ENCODE results near the gene CCR5AS.

The CCR5AS gene

DNA sequence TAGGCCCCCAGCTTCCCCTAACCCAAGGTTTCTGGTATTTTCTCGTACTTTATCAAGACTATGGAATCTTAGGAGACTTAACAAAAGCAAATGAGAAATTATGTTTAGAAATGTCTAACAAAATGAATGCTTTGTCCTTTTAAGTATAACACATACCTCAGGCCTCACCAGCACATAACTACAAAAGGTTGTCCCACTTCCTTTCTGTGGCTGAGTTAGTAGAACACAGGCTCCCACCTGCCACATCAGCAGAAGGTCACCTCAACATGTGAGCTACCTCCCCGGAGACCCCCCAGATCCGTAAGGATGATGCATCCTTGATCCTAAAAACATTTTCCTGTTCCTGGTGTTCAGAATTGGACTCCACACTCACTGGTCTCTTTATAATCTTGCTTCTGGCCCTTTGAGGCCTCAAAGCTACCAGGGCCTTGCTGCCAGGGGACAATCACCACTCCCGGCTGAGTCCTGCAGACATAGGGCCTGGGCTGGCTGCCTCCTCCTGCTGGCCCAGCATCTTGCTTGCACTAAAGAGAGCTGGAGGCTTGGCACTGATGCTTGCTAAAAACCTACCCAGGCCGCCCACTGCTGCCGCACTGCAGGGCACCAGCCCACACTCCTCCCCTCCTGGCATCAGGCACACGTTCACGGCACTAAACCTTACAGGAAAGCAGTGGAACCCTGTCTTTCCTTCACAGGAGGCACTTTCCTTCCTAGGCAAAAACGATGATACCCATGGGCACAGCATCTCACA, 3.0 kb upstream of the CCR5AS start:
- no peak for DNase-seq
- no peak overlapping the region for H3K4me3 ChIP-seq
- H3K27me3 ChIP-seq = no peaks in the 10 kb centered on the region
- ATAC-seq = no peak
- H3K36me3 ChIP-seq (replicated peaks in 1 of 2; ENCODE audit: insufficient read depth in 1 of 2, low read depth in 2 of 2) = no peaks in the 10 kb centered on the region
- intact Hi-C loops (cut with DNase I) = no loop called here
- peaks cover 26% of the 10 kb centered on the region for H3K4me1 ChIP-seq
- 89 to 92% methylated on average over 8 to 9 of the region's 9 CpGs for WGBS, 2 donors
- no peak overlapping the region for H3K27ac ChIP-seq
- H3K9me3 ChIP-seq = no peaks in the 10 kb centered on the region
- TF ChIP-seq, protein P1, sequence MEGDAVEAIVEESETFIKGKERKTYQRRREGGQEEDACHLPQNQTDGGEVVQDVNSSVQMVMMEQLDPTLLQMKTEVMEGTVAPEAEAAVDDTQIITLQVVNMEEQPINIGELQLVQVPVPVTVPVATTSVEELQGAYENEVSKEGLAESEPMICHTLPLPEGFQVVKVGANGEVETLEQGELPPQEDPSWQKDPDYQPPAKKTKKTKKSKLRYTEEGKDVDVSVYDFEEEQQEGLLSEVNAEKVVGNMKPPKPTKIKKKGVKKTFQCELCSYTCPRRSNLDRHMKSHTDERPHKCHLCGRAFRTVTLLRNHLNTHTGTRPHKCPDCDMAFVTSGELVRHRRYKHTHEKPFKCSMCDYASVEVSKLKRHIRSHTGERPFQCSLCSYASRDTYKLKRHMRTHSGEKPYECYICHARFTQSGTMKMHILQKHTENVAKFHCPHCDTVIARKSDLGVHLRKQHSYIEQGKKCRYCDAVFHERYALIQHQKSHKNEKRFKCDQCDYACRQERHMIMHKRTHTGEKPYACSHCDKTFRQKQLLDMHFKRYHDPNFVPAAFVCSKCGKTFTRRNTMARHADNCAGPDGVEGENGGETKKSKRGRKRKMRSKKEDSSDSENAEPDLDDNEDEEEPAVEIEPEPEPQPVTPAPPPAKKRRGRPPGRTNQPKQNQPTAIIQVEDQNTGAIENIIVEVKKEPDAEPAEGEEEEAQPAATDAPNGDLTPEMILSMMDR (IDR thresholded peaks at IDR 0.05) = no peak
- no peak for TF ChIP-seq POLR2A (IDR thresholded peaks at IDR 0.05)

DNA sequence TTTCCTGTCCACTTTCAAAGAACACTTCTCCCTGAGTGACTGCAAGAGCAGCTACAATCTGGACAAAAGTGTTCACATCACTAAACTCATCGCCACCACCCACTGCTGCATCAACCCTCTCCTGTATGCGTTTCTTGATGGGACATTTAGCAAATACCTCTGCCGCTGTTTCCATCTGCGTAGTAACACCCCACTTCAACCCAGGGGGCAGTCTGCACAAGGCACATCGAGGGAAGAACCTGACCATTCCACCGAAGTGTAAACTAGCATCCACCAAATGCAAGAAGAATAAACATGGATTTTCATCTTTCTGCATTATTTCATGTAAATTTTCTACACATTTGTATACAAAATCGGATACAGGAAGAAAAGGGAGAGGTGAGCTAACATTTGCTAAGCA, 2.0 kb upstream of the CCR5AS start:
- DNase-seq (no peak), ATAC-seq (no peak)
- H3K36me3 ChIP-seq (replicated peaks in 1 of 2; ENCODE audit: insufficient read depth in 1 of 2, low read depth in 2 of 2) = no peaks in the 10 kb centered on the region
- H3K27me3 ChIP-seq = no peaks in the 10 kb centered on the region
- 85 to 90% methylated on average over 7 of the region's 7 CpGs for WGBS, 2 donors
- no peak overlapping the region for H3K4me3 ChIP-seq
- intact Hi-C loops (cut with DNase I) = no loop called here
- no peak for TF ChIP-seq POLR2A (IDR thresholded peaks at IDR 0.05)
- TF ChIP-seq, protein P1 (IDR thresholded peaks at IDR 0.05) = no peak
- H3K9me3 ChIP-seq = no peaks in the 10 kb centered on the region
- H3K4me1 ChIP-seq = peaks cover 30% of the 10 kb centered on the region
- H3K27ac ChIP-seq = no peak overlapping the region

DNA sequence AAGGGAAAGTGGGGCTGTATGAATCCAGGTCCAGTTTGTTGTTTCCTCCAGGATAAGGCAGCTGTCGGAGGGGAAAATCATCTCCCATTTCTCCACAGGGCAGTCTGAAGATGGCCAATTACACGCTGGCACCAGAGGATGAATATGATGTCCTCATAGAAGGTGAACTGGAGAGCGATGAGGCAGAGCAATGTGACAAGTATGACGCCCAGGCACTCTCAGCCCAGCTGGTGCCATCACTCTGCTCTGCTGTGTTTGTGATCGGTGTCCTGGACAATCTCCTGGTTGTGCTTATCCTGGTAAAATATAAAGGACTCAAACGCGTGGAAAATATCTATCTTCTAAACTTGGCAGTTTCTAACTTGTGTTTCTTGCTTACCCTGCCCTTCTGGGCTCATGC, 1.1 kb upstream of the CCR5AS start:
- H3K9me3 ChIP-seq = no peaks in the 10 kb centered on the region
- H3K27ac ChIP-seq = no peak overlapping the region
- DNase-seq (no peak), ATAC-seq (no peak)
- H3K27me3 ChIP-seq = no peaks in the 10 kb centered on the region
- WGBS, 2 donors = 61 to 76% methylated on average over 7 of the region's 7 CpGs
- peaks cover 30% of the 10 kb centered on the region for H3K4me1 ChIP-seq
- no peak overlapping the region for H3K4me3 ChIP-seq
- intact Hi-C loops (cut with DNase I) = no loop called here
- no peaks in the 10 kb centered on the region for H3K36me3 ChIP-seq (replicated peaks in 1 of 2; ENCODE audit: insufficient read depth in 1 of 2, low read depth in 2 of 2)
- TF ChIP-seq POLR2A (IDR thresholded peaks at IDR 0.05) = no peak
- TF ChIP-seq, protein P1 (IDR thresholded peaks at IDR 0.05) = no peak

DNA sequence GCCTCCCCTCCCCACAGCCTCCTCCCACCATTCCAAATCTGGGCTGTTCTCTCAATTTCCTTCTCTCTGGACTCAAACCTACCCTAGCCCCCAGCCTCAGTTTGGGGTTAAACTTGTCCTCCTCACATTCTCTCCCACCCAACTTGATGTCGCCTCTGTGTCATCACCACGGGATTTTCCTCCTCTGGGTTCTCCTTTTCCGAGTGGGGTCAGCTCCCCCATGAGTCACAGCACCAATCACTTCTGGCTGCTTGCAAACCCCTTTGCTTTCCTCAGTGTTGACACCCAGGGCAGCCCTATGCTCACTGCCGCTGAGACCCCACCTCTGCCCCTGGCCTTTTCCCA, 451 bp downstream of the CCR5AS start:
- Histone ChIP-seq H3K4me3 (no peak overlapping the region), H3K27me3 (no peaks in the 10 kb centered on the region), H3K9me3 (no peaks in the 10 kb centered on the region), H3K27ac (peak overlapping the region in 3 of 4 donors; percentile 56 to 78 (median 62)), H3K36me3 (replicated peaks in 1 of 2; ENCODE audit: insufficient read depth in 1 of 2, low read depth in 2 of 2) (no peaks in the 10 kb centered on the region), H3K4me1 (peaks cover 30% of the 10 kb centered on the region)
- no peak for ATAC-seq
- WGBS, 2 donors = 90% methylated on average over 4 of the region's 4 CpGs
- TF ChIP-seq POLR2A (IDR thresholded peaks at IDR 0.05) = no peak
- TF ChIP-seq, protein P1 (IDR thresholded peaks at IDR 0.05) = no peak
- DNase-seq = peak in 1 of 4 donors; percentile 67
- intact Hi-C loops (cut with DNase I) = no loop called here
